MCF 10A (cell line): ENCODE measurements around the gene ABO. TPM values are rescaled to one million over a fixed set of nuclear protein-coding genes. Genes with fewer than 3 reads are reported as not detected.

Experiments used
- BruUV-seq: library from RNA; stranded (reverse); fragments of 400-500 nt; replicated peaks from 2 replicates; lab custom pipeline; 2021; lab: Mats Ljungman, UMichigan
- CTCF ChIA-PET: fragments of 300-600 bp; sonication (Branson Sonifier 250); formaldehyde crosslinking; extraction: SDS; loops from one replicate; lab custom pipeline; 2021; ENCODE audit warnings: antibody characterized with exemption, inconsistent platforms; lab: Yijun Ruan, JAX
- POLR2A ChIA-PET: fragments of 300-600, 350-650 bp; sonication (Branson Sonifier 250); formaldehyde crosslinking; extraction: SDS; loops from one replicate; lab custom pipeline; 2020; ENCODE audit warnings: antibody characterized with exemption, inconsistent platforms; lab: Yijun Ruan, JAX
- DNase-seq: peaks from one replicate; pipeline ENCODE4 v3.0.0-alpha.2; 2018; ENCODE audit not compliant: unreplicated experiment
- H3K27ac Mint-ChIP-seq: one replicate; pipeline ENCODE4 v1.8.0; 2022; ENCODE audit warnings: mild to moderate bottlenecking, low read depth, mixed read lengths; ENCODE audit not compliant: unreplicated experiment
- H3K27me3 Mint-ChIP-seq: one replicate; pipeline ENCODE4 v1.8.0; 2022; ENCODE audit warnings: mixed read lengths; ENCODE audit not compliant: insufficient read depth, unreplicated experiment
- H3K36me3 Mint-ChIP-seq: one replicate; pipeline ENCODE4 v1.8.0; 2022; ENCODE audit warnings: mild to moderate bottlenecking, moderate library complexity, mixed read lengths; ENCODE audit not compliant: insufficient read depth, unreplicated experiment
- H3K4me1 Mint-ChIP-seq: one replicate; pipeline ENCODE4 v1.8.0; 2022; ENCODE audit warnings: mixed read lengths; ENCODE audit not compliant: insufficient read depth, unreplicated experiment
- H3K4me3 Mint-ChIP-seq: one replicate; pipeline ENCODE4 v1.8.0; 2022; ENCODE audit warnings: mild to moderate bottlenecking, moderate library complexity, mixed read lengths; ENCODE audit not compliant: unreplicated experiment
- H3K9me3 Mint-ChIP-seq: one replicate; pipeline ENCODE4 v1.8.0; 2022; ENCODE audit warnings: mixed read lengths; ENCODE audit not compliant: unreplicated experiment
- intact Hi-C: fragments of 100-400 bp; cut with micrococcal nuclease; formaldehyde crosslinking; loops from 2 replicates; pipeline ENCODE4 v1.14.1; 2022
- total RNA-seq: library from RNA; stranded (reverse); gene quantifications from 2 replicates; pipeline ENCODE4 v1.2.3, GENCODE V29; 2022
- TF ChIP-seq, protein P1 (sequence below): fragments of 200-600 bp; IDR thresholded peaks from one replicate; pipeline ENCODE4 v1.8.0; 2022; ENCODE audit warnings: antibody characterized with exemption, mild to moderate bottlenecking; ENCODE audit not compliant: unreplicated experiment

The ABO gene
- total RNA-seq, 1 experiment from 2014 or later, result not detected

GRCh38 chr9:133261103-133261752, 13.8 kb downstream of the ABO start:
- H3K4me3 Mint-ChIP-seq, result no peak overlapping the region
- H3K36me3 Mint-ChIP-seq, result no peaks in the 10 kb centered on the region
- no peaks in the 10 kb centered on the region for H3K27me3 Mint-ChIP-seq
- ChIA-PET CTCF (no interaction called here), POLR2A (no interaction called here)
- intact Hi-C loops, result no loop called here
- no peaks in the 10 kb centered on the region for H3K9me3 Mint-ChIP-seq
- H3K4me1 Mint-ChIP-seq, result no peaks in the 10 kb centered on the region
- no peak overlapping the region for H3K27ac Mint-ChIP-seq
- BruUV-seq, result no TSS peak
- TF ChIP-seq, protein P1, sequence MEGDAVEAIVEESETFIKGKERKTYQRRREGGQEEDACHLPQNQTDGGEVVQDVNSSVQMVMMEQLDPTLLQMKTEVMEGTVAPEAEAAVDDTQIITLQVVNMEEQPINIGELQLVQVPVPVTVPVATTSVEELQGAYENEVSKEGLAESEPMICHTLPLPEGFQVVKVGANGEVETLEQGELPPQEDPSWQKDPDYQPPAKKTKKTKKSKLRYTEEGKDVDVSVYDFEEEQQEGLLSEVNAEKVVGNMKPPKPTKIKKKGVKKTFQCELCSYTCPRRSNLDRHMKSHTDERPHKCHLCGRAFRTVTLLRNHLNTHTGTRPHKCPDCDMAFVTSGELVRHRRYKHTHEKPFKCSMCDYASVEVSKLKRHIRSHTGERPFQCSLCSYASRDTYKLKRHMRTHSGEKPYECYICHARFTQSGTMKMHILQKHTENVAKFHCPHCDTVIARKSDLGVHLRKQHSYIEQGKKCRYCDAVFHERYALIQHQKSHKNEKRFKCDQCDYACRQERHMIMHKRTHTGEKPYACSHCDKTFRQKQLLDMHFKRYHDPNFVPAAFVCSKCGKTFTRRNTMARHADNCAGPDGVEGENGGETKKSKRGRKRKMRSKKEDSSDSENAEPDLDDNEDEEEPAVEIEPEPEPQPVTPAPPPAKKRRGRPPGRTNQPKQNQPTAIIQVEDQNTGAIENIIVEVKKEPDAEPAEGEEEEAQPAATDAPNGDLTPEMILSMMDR, result no peak
- no peak for DNase-seq

DNA sequence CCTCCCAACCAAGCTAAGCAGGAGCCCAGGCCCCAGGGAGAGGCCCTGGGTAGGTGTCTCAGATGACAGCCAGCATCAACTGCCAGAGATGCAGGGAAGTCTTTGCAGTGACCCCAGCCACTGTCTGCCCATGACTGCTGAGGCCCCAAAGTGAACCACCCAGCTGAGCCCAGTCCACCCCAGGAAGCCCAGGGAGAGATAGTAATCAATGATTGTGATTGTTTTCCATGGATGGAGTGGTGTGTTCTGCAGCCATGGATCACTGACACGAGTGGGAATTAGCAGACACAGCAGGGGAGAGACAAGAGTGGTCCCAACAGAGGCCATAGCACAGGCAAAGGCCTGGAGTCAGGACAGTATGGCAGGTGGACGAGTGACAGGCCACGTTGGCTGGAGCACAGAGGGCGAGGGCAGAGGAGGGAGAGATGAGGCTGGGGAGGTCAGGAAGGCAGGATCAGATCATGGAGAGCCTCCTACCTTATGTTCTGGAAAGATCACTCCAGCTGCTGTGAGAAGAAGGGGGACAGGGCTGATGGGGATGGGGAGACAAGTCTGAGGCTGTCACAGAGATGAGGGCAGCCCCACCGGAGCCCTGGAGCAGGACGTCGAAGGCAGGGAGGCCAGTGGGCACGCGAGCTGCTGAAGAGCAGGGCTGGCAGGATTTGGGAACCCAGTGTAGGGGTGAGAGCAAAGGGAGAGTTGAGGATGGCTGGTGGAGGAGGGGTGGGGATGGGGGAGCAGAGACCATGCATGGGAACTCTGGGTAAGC, 14.5 kb downstream of the ABO start:
- POLR2A ChIA-PET, result no interaction called here
- H3K27ac Mint-ChIP-seq, result no peak overlapping the region
- intact Hi-C loops, result no loop called here
- H3K27me3 Mint-ChIP-seq, result no peaks in the 10 kb centered on the region
- H3K36me3 Mint-ChIP-seq, result no peaks in the 10 kb centered on the region
- CTCF ChIA-PET, result no interaction called here
- BruUV-seq, result no TSS peak
- H3K9me3 Mint-ChIP-seq, result no peaks in the 10 kb centered on the region
- no peaks in the 10 kb centered on the region for H3K4me1 Mint-ChIP-seq
- no peak overlapping the region for H3K4me3 Mint-ChIP-seq
- TF ChIP-seq, protein P1, result no peak
- no peak for DNase-seq

GRCh38 chr9:133258061-133259015, 16.7 kb downstream of the ABO start:
- DNase-seq, result no peak
- no TSS peak for BruUV-seq
- H3K4me3 Mint-ChIP-seq, result no peak overlapping the region
- ChIA-PET CTCF (no interaction called here), POLR2A (no interaction called here)
- no peaks in the 10 kb centered on the region for H3K9me3 Mint-ChIP-seq
- H3K4me1 Mint-ChIP-seq, result no peaks in the 10 kb centered on the region
- no peaks in the 10 kb centered on the region for H3K27me3 Mint-ChIP-seq
- TF ChIP-seq, protein P1, result no peak
- H3K36me3 Mint-ChIP-seq, result no peaks in the 10 kb centered on the region
- intact Hi-C loops, result no loop called here
- no peak overlapping the region for H3K27ac Mint-ChIP-seq
